ENCODE data around the gene KCNQ1.

GRCh38 chr11:2489083-2489482 is 44.3 kb downstream of the KCNQ1 start:
- TF ChIP-seq, protein P1, sequence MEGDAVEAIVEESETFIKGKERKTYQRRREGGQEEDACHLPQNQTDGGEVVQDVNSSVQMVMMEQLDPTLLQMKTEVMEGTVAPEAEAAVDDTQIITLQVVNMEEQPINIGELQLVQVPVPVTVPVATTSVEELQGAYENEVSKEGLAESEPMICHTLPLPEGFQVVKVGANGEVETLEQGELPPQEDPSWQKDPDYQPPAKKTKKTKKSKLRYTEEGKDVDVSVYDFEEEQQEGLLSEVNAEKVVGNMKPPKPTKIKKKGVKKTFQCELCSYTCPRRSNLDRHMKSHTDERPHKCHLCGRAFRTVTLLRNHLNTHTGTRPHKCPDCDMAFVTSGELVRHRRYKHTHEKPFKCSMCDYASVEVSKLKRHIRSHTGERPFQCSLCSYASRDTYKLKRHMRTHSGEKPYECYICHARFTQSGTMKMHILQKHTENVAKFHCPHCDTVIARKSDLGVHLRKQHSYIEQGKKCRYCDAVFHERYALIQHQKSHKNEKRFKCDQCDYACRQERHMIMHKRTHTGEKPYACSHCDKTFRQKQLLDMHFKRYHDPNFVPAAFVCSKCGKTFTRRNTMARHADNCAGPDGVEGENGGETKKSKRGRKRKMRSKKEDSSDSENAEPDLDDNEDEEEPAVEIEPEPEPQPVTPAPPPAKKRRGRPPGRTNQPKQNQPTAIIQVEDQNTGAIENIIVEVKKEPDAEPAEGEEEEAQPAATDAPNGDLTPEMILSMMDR (IDR thresholded peaks at IDR 0.05) = no peak
- TF ChIP-seq POLR2A (IDR thresholded peaks at IDR 0.05) (no peak), POLR2AphosphoS5 (IDR thresholded peaks at IDR 0.05) (no peak)
